Measurements from ENCODE around the gene BTBD16.

The BTBD16 gene

GRCh38 chr10:122298206-122298597 is 27.1 kb downstream of the BTBD16 start:
- H2BK120ac ChIP-seq (ENCODE audit: low read depth, low read length) = no peak overlapping the region
- H2AFZ ChIP-seq (ENCODE audit: low read length) = no peak overlapping the region
- H3K79me1 ChIP-seq (ENCODE audit: low read depth, low read length) = no peaks in the 10 kb centered on the region
- no peak overlapping the region for H3K4me3 ChIP-seq (ENCODE audit: low read length in 2 of 2)
- H3K27me3 ChIP-seq (ENCODE audit: control insufficient read depth in 3 of 3, insufficient read depth in 3 of 3, low read depth in 1 of 3, low read length in 3 of 3) = peaks cover 0 to 6% (median 0%) of the 10 kb centered on the region in 3 experiments
- no peak overlapping the region for H4K91ac ChIP-seq (ENCODE audit: low read depth, low read length, poor library complexity)
- H3K9me3 ChIP-seq (replicated peaks in 1 of 2; ENCODE audit: control insufficient read depth in 2 of 2, insufficient read depth in 1 of 2, low read depth in 1 of 2, low read length in 2 of 2) = no peaks in the 10 kb centered on the region
- no CpG with 5 or more reads among the region's 6 CpGs for WGBS, 2 donors (ENCODE audit: extremely low coverage in 2 of 2, insufficient read length in 2 of 2, insufficient replicate concordance in 1 of 2)
- H2BK5ac ChIP-seq (ENCODE audit: low read length) = no peak overlapping the region
- no peaks in the 10 kb centered on the region for H3K36me3 ChIP-seq (replicated peaks in 1 of 2; ENCODE audit: control insufficient read depth in 2 of 2, insufficient read depth in 2 of 2, low read length in 2 of 2)
- no peak overlapping the region for H3K27ac ChIP-seq (replicated peaks; ENCODE audit: low read length)
- no peak overlapping the region for H3K9ac ChIP-seq (ENCODE audit: low read depth, low read length, poor library complexity)
- no peak overlapping the region for H4K8ac ChIP-seq (ENCODE audit: low read depth, low read length)
- H3K4me1 ChIP-seq (ENCODE audit: control insufficient read depth in 2 of 2, insufficient read depth in 1 of 2, low read depth in 1 of 2, low read length in 2 of 2) = peaks cover 2 to 12% of the 10 kb centered on the region in 2 donors
- no peak overlapping the region for H2BK15ac ChIP-seq (ENCODE audit: low read length)
- H3K14ac ChIP-seq (ENCODE audit: low read length) = no peak overlapping the region
- no peak for DNase-seq (ENCODE audit: low spot score)
- H2AK5ac ChIP-seq (ENCODE audit: low read depth, low read length) = no peak overlapping the region
- no peak overlapping the region for H2BK12ac ChIP-seq (ENCODE audit: low read length)
- no peak overlapping the region for H3K18ac ChIP-seq (ENCODE audit: low read length)
- no peak overlapping the region for H3K4ac ChIP-seq (ENCODE audit: low read length)
- H3K23ac ChIP-seq (ENCODE audit: low read depth, low read length, poor library complexity) = no peak overlapping the region
- H3K4me2 ChIP-seq (ENCODE audit: insufficient read depth, low read length, poor library complexity, severe bottlenecking) = no peak overlapping the region

GRCh38 chr10:122298598-122299301 is 27.7 kb downstream of the BTBD16 start:
- Histone ChIP-seq H3K23ac (ENCODE audit: low read depth, low read length, poor library complexity) (no peak overlapping the region), H3K14ac (ENCODE audit: low read length) (no peak overlapping the region), H2AFZ (ENCODE audit: low read length) (peak overlapping the region; percentile 87), H2AK5ac (ENCODE audit: low read depth, low read length) (no peak overlapping the region), H3K79me1 (ENCODE audit: low read depth, low read length) (no peaks in the 10 kb centered on the region), H2BK15ac (ENCODE audit: low read length) (no peak overlapping the region), H2BK12ac (ENCODE audit: low read length) (no peak overlapping the region), H4K91ac (ENCODE audit: low read depth, low read length, poor library complexity) (no peak overlapping the region), H3K4me3 (ENCODE audit: low read length in 2 of 2) (no peak overlapping the region), H3K4ac (ENCODE audit: low read length) (no peak overlapping the region), H2BK120ac (ENCODE audit: low read depth, low read length) (no peak overlapping the region), H3K27ac (replicated peaks; ENCODE audit: low read length) (no peak overlapping the region), H3K4me1 (ENCODE audit: control insufficient read depth in 2 of 2, insufficient read depth in 1 of 2, low read depth in 1 of 2, low read length in 2 of 2) (peaks cover 2 to 7% of the 10 kb centered on the region in 2 donors), H3K9me3 (replicated peaks in 1 of 2; ENCODE audit: control insufficient read depth in 2 of 2, insufficient read depth in 1 of 2, low read depth in 1 of 2, low read length in 2 of 2) (no peaks in the 10 kb centered on the region), H3K36me3 (replicated peaks in 1 of 2; ENCODE audit: control insufficient read depth in 2 of 2, insufficient read depth in 2 of 2, low read length in 2 of 2) (no peaks in the 10 kb centered on the region), H4K8ac (ENCODE audit: low read depth, low read length) (no peak overlapping the region), H3K27me3 (ENCODE audit: control insufficient read depth in 3 of 3, insufficient read depth in 3 of 3, low read depth in 1 of 3, low read length in 3 of 3) (peaks cover 0 to 4% (median 0%) of the 10 kb centered on the region in 3 experiments), H3K18ac (ENCODE audit: low read length) (peak overlapping the region; percentile 30), H3K9ac (ENCODE audit: low read depth, low read length, poor library complexity) (no peak overlapping the region), H3K4me2 (ENCODE audit: insufficient read depth, low read length, poor library complexity, severe bottlenecking) (no peak overlapping the region), H2BK5ac (ENCODE audit: low read length) (no peak overlapping the region)
- no CpG with 5 or more reads among the region's 15 CpGs for WGBS, 2 donors (ENCODE audit: extremely low coverage in 2 of 2, insufficient read length in 2 of 2, insufficient replicate concordance in 1 of 2)
- DNase-seq (ENCODE audit: low spot score) = peak; percentile 64

- no peak overlapping the region for H3K4ac ChIP-seq (ENCODE audit: low read length)
- WGBS, 2 donors (ENCODE audit: extremely low coverage in 2 of 2, insufficient read length in 2 of 2, insufficient replicate concordance in 1 of 2) = no CpG with 5 or more reads among the region's 14 CpGs
- H2BK12ac ChIP-seq (ENCODE audit: low read length) = no peak overlapping the region
- H3K4me1 ChIP-seq (ENCODE audit: control insufficient read depth in 2 of 2, insufficient read depth in 1 of 2, low read depth in 1 of 2, low read length in 2 of 2) = peaks cover 0 to 2% of the 10 kb centered on the region in 2 donors
- H4K91ac ChIP-seq (ENCODE audit: low read depth, low read length, poor library complexity) = no peak overlapping the region
- H2BK120ac ChIP-seq (ENCODE audit: low read depth, low read length) = no peak overlapping the region
- H3K9me3 ChIP-seq (replicated peaks in 1 of 2; ENCODE audit: control insufficient read depth in 2 of 2, insufficient read depth in 1 of 2, low read depth in 1 of 2, low read length in 2 of 2) = no peaks in the 10 kb centered on the region
- no peaks in the 10 kb centered on the region for H3K79me1 ChIP-seq (ENCODE audit: low read depth, low read length)
- H3K4me2 ChIP-seq (ENCODE audit: insufficient read depth, low read length, poor library complexity, severe bottlenecking) = no peak overlapping the region
- no peaks in the 10 kb centered on the region for H3K27me3 ChIP-seq (ENCODE audit: control insufficient read depth in 3 of 3, insufficient read depth in 3 of 3, low read depth in 1 of 3, low read length in 3 of 3)
- no peak overlapping the region for H3K9ac ChIP-seq (ENCODE audit: low read depth, low read length, poor library complexity)
- no peak overlapping the region for H3K14ac ChIP-seq (ENCODE audit: low read length)
- peak overlapping the region; percentile 87 for H2AFZ ChIP-seq (ENCODE audit: low read length)
- H3K18ac ChIP-seq (ENCODE audit: low read length) = no peak overlapping the region
- H2BK5ac ChIP-seq (ENCODE audit: low read length) = no peak overlapping the region
- H3K23ac ChIP-seq (ENCODE audit: low read depth, low read length, poor library complexity) = no peak overlapping the region
- no peak overlapping the region for H2AK5ac ChIP-seq (ENCODE audit: low read depth, low read length)
- H4K8ac ChIP-seq (ENCODE audit: low read depth, low read length) = no peak overlapping the region
- DNase-seq (ENCODE audit: low spot score) = no peak
- no peaks in the 10 kb centered on the region for H3K36me3 ChIP-seq (replicated peaks in 1 of 2; ENCODE audit: control insufficient read depth in 2 of 2, insufficient read depth in 2 of 2, low read length in 2 of 2)
- H3K4me3 ChIP-seq (ENCODE audit: low read length in 2 of 2) = no peak overlapping the region
- no peak overlapping the region for H2BK15ac ChIP-seq (ENCODE audit: low read length)
- H3K27ac ChIP-seq (replicated peaks; ENCODE audit: low read length) = no peak overlapping the region
Measured at GRCh38 chr10:122299423-122300075, 28.5 kb downstream of the BTBD16 start.

GRCh38 chr10:122301055-122301810 is 30.1 kb downstream of the BTBD16 start:
- Histone ChIP-seq H2BK15ac (ENCODE audit: low read length) (no peak overlapping the region), H3K18ac (ENCODE audit: low read length) (no peak overlapping the region), H2BK120ac (ENCODE audit: low read depth, low read length) (no peak overlapping the region), H3K4me1 (ENCODE audit: control insufficient read depth in 2 of 2, insufficient read depth in 1 of 2, low read depth in 1 of 2, low read length in 2 of 2) (peaks cover 0 to 2% of the 10 kb centered on the region in 2 donors), H3K36me3 (replicated peaks in 1 of 2; ENCODE audit: control insufficient read depth in 2 of 2, insufficient read depth in 2 of 2, low read length in 2 of 2) (no peaks in the 10 kb centered on the region), H2AFZ (ENCODE audit: low read length) (no peak overlapping the region), H3K14ac (ENCODE audit: low read length) (no peak overlapping the region), H4K8ac (ENCODE audit: low read depth, low read length) (no peak overlapping the region), H4K91ac (ENCODE audit: low read depth, low read length, poor library complexity) (peak overlapping the region; percentile 5), H3K4ac (ENCODE audit: low read length) (no peak overlapping the region), H2BK12ac (ENCODE audit: low read length) (no peak overlapping the region), H3K9me3 (replicated peaks in 1 of 2; ENCODE audit: control insufficient read depth in 2 of 2, insufficient read depth in 1 of 2, low read depth in 1 of 2, low read length in 2 of 2) (no peaks in the 10 kb centered on the region), H3K27ac (replicated peaks; ENCODE audit: low read length) (no peak overlapping the region), H3K9ac (ENCODE audit: low read depth, low read length, poor library complexity) (no peak overlapping the region), H3K23ac (ENCODE audit: low read depth, low read length, poor library complexity) (no peak overlapping the region), H3K79me1 (ENCODE audit: low read depth, low read length) (no peaks in the 10 kb centered on the region), H2BK5ac (ENCODE audit: low read length) (no peak overlapping the region), H3K27me3 (ENCODE audit: control insufficient read depth in 3 of 3, insufficient read depth in 3 of 3, low read depth in 1 of 3, low read length in 3 of 3) (no peaks in the 10 kb centered on the region), H3K4me2 (ENCODE audit: insufficient read depth, low read length, poor library complexity, severe bottlenecking) (no peak overlapping the region), H3K4me3 (ENCODE audit: low read length in 2 of 2) (no peak overlapping the region), H2AK5ac (ENCODE audit: low read depth, low read length) (peak overlapping the region; percentile 27)
- no CpG with 5 or more reads among the region's 12 CpGs for WGBS, 2 donors (ENCODE audit: extremely low coverage in 2 of 2, insufficient read length in 2 of 2, insufficient replicate concordance in 1 of 2)
- DNase-seq (ENCODE audit: low spot score) = no peak

All from neuronal stem cell (in vitro differentiated cells).